Karpas-422 (cell line): Measurements from ENCODE around the gene SPECC1. TPM values are rescaled to one million over a fixed set of nuclear protein-coding genes. Genes with fewer than 3 reads are reported as not detected.
A peak's percentile ranks its signal among the peaks of the same experiment; 100 is the strongest.
"Not testable (repeated sequence)": the region's sequence is repeated elsewhere in the genome, so short reads cannot be mapped to it uniquely, and the experiment has no call there.

Experiments
- DNase-seq: peaks from one replicate; pipeline ENCODE4 v3.0.0-alpha.2; 2015
- H2AFZ ChIP-seq: fragments of 200-600 bp; sonication (generic); 2 replicates; pipeline ENCODE4 v1.6.1; 2014; ENCODE audit warnings: antibody characterized with exemption, low read length, mixed read lengths
- H3K27ac ChIP-seq: fragments of 200-600 bp; sonication (generic); 2 replicates; pipeline ENCODE4 v1.5.1; 2014; ENCODE audit warnings: mild to moderate bottlenecking, low read length, moderate library complexity
- H3K27me3 ChIP-seq: fragments of 200-600 bp; sonication (generic); 2 replicates; pipeline ENCODE4 v1.6.1; 2014; ENCODE audit warnings: low read length, mixed read lengths
- H3K36me3 ChIP-seq: fragments of 200-600 bp; sonication (generic); 2 replicates; pipeline ENCODE4 v1.6.1; 2014; ENCODE audit warnings: low read length, mixed read lengths; ENCODE audit not compliant: insufficient read depth
- H3K4me1 ChIP-seq: fragments of 200-600 bp; sonication (generic); 2 replicates; pipeline ENCODE4 v1.6.1; 2014; ENCODE audit warnings: mild to moderate bottlenecking, low read length, mixed read lengths
- H3K4me2 ChIP-seq: fragments of 200-600 bp; sonication (generic); 2 replicates; pipeline ENCODE4 v1.6.1; 2014; ENCODE audit warnings: low read length, low read depth, mild to moderate bottlenecking; ENCODE audit not compliant: poor library complexity, severe bottlenecking
- H3K4me3 ChIP-seq: fragments of 200-600 bp; sonication (generic); 2 replicates; pipeline ENCODE4 v1.5.1; 2014; ENCODE audit warnings: mild to moderate bottlenecking, antibody characterized with exemption, low read length, mixed read lengths
- H3K79me2 ChIP-seq: fragments of 200-600 bp; sonication (generic); 2 replicates; pipeline ENCODE4 v1.6.1; 2014; ENCODE audit warnings: mild to moderate bottlenecking, low read length, mixed read lengths
- H3K9ac ChIP-seq: fragments of 200-600 bp; sonication (generic); 2 replicates; pipeline ENCODE4 v1.6.0; 2014; ENCODE audit warnings: low read length
- H3K9me2 ChIP-seq: fragments of 200-600 bp; sonication (generic), shearing (Covaris generic); replicated peaks from 2 replicates; pipeline ENCODE4 v1.6.0; 2014; ENCODE audit warnings: mild to moderate bottlenecking, low read length, moderate library complexity; ENCODE audit not compliant: insufficient read depth
- H3K9me3 ChIP-seq: fragments of 300-700, 200-600 bp; sonication (generic); 2 replicates; pipeline ENCODE4 v1.6.1; 2014; ENCODE audit warnings: low read length, mixed read lengths
- H4K20me1 ChIP-seq: fragments of 200-600 bp; sonication (generic); 2 replicates; pipeline ENCODE4 v1.6.1; 2014; ENCODE audit warnings: mild to moderate bottlenecking, antibody characterized with exemption, low read length, low read depth; ENCODE audit not compliant: insufficient read depth
- total RNA-seq: library from RNA; depleted of rRNA; stranded (reverse); fragments of >200 nt; shearing (Covaris generic); gene quantifications from 2 replicates; pipeline ENCODE4 v1.2.3, GENCODE V29; 2014; ENCODE audit warnings: low replicate concordance

The SPECC1 gene
- total RNA-seq, 1 experiment from 2014 or later, result not detected

- peak; percentile 96 for DNase-seq
- Histone ChIP-seq H3K79me2 (no peaks in the 10 kb centered on the region), H3K36me3 (no peaks in the 10 kb centered on the region), H3K4me1 (peaks cover 20% of the 10 kb centered on the region), H4K20me1 (no peaks in the 10 kb centered on the region), H3K27me3 (no peaks in the 10 kb centered on the region), H3K4me3 (peak overlapping the region; percentile 55; the same call in 1 of the 2 replicates), H2AFZ (peak overlapping the region; percentile 40; the same call in 1 of the 2 replicates), H3K27ac (no peak overlapping the region), H3K9me3 (no peaks in the 10 kb centered on the region), H3K9ac (0 out of 2 replicates have a peak overlapping the region, but pooled peaks have one; percentile 31), H3K9me2 (no peaks in the 10 kb centered on the region), H3K4me2 (peak overlapping the region; percentile 50)
Observed at GRCh38 chr17:20155258-20156195, 146.4 kb downstream of the SPECC1 start.

GRCh38 chr17:20156196-20157000 lies 147.2 kb downstream of the SPECC1 start:
- H3K27ac ChIP-seq, result no peak overlapping the region
- H2AFZ ChIP-seq, result no peak overlapping the region
- 0 out of 2 replicates have a peak overlapping the region, but pooled peaks have one; percentile 31 for H3K9ac ChIP-seq
- H3K4me3 ChIP-seq, result peak overlapping the region; percentile 55; the same call in 1 of the 2 replicates
- DNase-seq, result no peak
- H3K4me2 ChIP-seq, result peak overlapping the region; percentile 50
- no peaks in the 10 kb centered on the region for H3K9me2 ChIP-seq
- no peaks in the 10 kb centered on the region for H3K36me3 ChIP-seq
- H4K20me1 ChIP-seq, result no peaks in the 10 kb centered on the region
- H3K79me2 ChIP-seq, result no peaks in the 10 kb centered on the region
- no peaks in the 10 kb centered on the region for H3K9me3 ChIP-seq
- H3K4me1 ChIP-seq, result peaks cover 20% of the 10 kb centered on the region
- no peaks in the 10 kb centered on the region for H3K27me3 ChIP-seq

- no peaks in the 10 kb centered on the region for H3K79me2 ChIP-seq
- H3K9me3 ChIP-seq, result no peaks in the 10 kb centered on the region
- H3K27me3 ChIP-seq, result no peaks in the 10 kb centered on the region
- H3K36me3 ChIP-seq, result no peaks in the 10 kb centered on the region
- H2AFZ ChIP-seq, result no peak overlapping the region
- peak overlapping the region; percentile 27; the same call in 1 of the 2 replicates for H3K4me3 ChIP-seq
- H3K27ac ChIP-seq, result no peak overlapping the region
- H3K9ac ChIP-seq, result no peak overlapping the region
- H3K4me2 ChIP-seq, result no peak overlapping the region
- peaks cover 20% of the 10 kb centered on the region for H3K4me1 ChIP-seq
- no peaks in the 10 kb centered on the region for H4K20me1 ChIP-seq
- no peak for DNase-seq
- H3K9me2 ChIP-seq, result no peaks in the 10 kb centered on the region
Observed at GRCh38 chr17:20157001-20157310, 147.8 kb downstream of the SPECC1 start.

GRCh38 chr17:20158580-20158979 lies 149.4 kb downstream of the SPECC1 start:
- Histone ChIP-seq H3K4me1 (peaks cover 14% of the 10 kb centered on the region), H2AFZ (no peak overlapping the region), H4K20me1 (no peaks in the 10 kb centered on the region), H3K79me2 (no peaks in the 10 kb centered on the region), H3K36me3 (no peaks in the 10 kb centered on the region), H3K9me3 (no peaks in the 10 kb centered on the region), H3K27ac (no peak overlapping the region), H3K4me2 (no peak overlapping the region), H3K9me2 (no peaks in the 10 kb centered on the region), H3K27me3 (no peaks in the 10 kb centered on the region), H3K4me3 (no peak overlapping the region), H3K9ac (no peak overlapping the region)
- DNase-seq, result no peak

GRCh38 chr17:20159406-20160069 lies 150.4 kb downstream of the SPECC1 start:
- no peaks in the 10 kb centered on the region for H3K36me3 ChIP-seq
- H3K4me2 ChIP-seq, result no peak overlapping the region
- no peak overlapping the region for H3K4me3 ChIP-seq
- no peaks in the 10 kb centered on the region for H3K9me3 ChIP-seq
- H3K27me3 ChIP-seq, result no peaks in the 10 kb centered on the region
- H3K79me2 ChIP-seq, result no peaks in the 10 kb centered on the region
- H2AFZ ChIP-seq, result no peak overlapping the region
- no peak overlapping the region for H3K9ac ChIP-seq
- no peaks in the 10 kb centered on the region for H4K20me1 ChIP-seq
- H3K9me2 ChIP-seq, result no peaks in the 10 kb centered on the region
- no peak for DNase-seq
- H3K27ac ChIP-seq, result no peak overlapping the region
- peaks cover 14% of the 10 kb centered on the region for H3K4me1 ChIP-seq

- not testable (repeated sequence) for H3K27ac ChIP-seq, H3K9ac ChIP-seq, H3K4me1 ChIP-seq, H3K9me2 ChIP-seq, H3K79me2 ChIP-seq, H4K20me1 ChIP-seq, H3K4me2 ChIP-seq, H3K9me3 ChIP-seq, H2AFZ ChIP-seq, H3K36me3 ChIP-seq, H3K27me3 ChIP-seq, DNase-seq, H3K4me3 ChIP-seq
Observed at GRCh38 chr17:20165516-20165915, 156.4 kb downstream of the SPECC1 start.

GRCh38 chr17:20170085-20170484 lies 160.9 kb downstream of the SPECC1 start:
- H3K9ac ChIP-seq, result no peak overlapping the region
- H4K20me1 ChIP-seq, result no peaks in the 10 kb centered on the region
- H3K27ac ChIP-seq, result no peak overlapping the region
- H3K79me2 ChIP-seq, result no peaks in the 10 kb centered on the region
- no peak overlapping the region for H3K4me2 ChIP-seq
- H3K9me3 ChIP-seq, result no peaks in the 10 kb centered on the region
- no peaks in the 10 kb centered on the region for H3K36me3 ChIP-seq
- H3K4me1 ChIP-seq, result no peaks in the 10 kb centered on the region
- no peak overlapping the region for H2AFZ ChIP-seq
- H3K27me3 ChIP-seq, result no peaks in the 10 kb centered on the region
- no peaks in the 10 kb centered on the region for H3K9me2 ChIP-seq
- no peak overlapping the region for H3K4me3 ChIP-seq
- DNase-seq, result no peak
